Measurements from ENCODE around the gene DMGDH.

DMGDH gene

DNA sequence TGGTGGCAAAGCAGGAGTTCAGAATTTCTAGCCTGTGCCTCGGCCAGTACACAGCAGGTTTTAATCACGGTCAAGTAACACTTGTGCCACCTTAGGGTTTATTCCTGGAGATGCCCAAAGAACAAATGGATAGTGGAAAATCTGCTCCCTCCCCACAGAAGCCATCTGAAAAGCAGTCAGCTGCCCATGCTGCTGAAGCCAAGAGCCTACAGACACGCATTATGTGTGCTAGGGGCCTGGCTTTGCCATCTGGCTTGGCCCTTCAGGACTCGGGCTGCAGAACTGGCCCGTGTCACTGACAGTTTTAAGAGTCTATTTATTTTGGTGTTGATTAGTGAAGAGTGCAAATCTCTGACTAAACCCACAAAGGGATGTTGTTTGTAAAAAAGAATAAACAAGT lies 95.5 kb downstream of the DMGDH start:
- DNase-seq (ENCODE audit: low read depth): no peak

DNA sequence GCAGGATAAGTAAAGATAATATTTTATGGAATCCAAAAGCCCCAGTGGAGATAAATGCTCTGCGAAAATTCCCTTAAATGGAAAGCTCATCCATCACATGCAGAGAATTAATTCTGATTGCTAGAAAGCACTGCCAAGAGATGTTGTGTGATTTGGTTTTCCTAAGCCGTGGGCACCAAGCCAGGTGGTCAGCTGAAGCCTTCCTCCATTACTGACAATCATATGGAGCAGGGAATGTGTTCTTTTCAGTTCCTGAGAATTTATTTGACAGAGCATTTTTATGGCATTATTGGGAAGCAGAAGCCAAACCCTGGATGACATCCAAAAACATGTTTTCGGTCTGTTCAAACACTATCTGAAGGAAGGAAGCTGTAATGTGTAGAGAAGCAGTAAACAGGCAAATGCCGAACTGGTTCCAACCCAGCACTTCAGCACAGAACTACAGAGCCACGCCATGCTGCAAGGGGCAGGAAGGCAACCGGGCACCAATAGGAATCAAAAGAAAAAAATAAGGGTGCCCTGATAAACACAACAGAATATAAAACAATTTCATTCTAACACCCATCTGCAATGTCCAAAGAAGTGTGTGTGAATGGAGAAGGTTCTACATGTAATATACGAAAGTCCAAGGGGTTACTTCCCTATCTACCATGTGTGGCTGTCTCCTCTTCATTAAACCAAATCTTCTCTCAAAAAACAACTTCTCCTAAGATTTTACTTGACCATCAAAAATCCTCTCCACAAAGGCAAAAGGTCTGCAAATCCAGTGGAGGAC lies 96.6 kb downstream of the DMGDH start:
- DNase-seq (ENCODE audit: low read depth): no peak

DNA sequence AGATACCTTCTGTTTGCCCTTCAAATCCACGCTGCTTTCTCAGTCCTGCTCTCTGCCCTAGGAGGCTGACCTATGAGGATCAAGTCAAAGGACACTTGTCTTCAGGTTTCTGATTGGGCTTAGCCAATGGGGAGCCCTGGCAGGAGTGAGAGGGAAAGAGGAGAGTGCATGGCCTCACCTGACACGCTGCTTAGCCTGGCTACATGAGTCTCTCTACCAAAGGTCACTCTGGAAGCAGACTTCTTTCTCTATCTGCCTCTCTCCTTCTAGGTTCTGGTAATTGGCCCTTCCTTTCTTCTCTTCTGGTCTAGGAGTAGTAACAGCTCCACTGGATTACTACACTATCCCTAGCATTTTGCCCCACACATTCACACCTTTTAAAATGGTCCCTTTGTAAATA lies 97.5 kb downstream of the DMGDH start:
- no peak for DNase-seq (ENCODE audit: low read depth)

DNA sequence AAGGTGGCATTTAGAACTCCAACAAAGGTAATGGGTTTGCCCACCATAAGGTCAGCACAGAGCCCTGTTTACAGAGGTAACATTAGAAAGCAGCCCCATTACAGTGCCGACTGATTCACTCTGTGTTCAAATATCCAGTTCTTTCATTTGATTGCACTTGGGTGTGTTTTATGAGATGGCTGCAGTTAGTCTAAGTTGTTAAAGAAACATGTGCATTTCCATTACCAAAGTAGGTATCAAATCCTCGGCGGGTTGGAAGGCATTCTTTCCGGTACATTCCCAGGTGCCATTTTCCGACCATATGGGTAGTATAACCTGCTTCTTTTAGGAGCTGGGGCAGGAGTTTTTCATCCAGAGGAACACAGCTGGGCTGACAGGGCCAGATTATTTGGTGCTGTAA lies 100.7 kb downstream of the DMGDH start:
- DNase-seq (ENCODE audit: low read depth): no peak

DNA sequence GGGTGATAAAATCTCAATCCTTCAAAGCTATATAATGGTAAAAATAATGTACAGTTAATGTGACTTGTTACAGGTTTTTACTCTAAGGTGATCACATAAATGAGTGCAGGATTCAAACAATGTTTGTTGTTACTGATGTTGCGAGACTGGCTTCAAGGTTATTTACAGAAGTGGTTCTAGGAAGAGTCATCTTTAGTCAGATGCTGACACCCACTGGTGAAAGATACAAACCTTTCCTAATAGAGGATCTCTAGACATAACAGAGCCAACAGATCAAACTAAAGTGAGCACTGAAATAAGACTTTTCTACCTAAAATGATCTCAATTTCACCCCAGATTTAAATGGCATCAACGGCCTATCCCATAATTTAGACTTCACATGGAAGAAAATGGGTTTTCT lies 104.6 kb downstream of the DMGDH start:
- DNase-seq (ENCODE audit: low read depth): no peak

DNA sequence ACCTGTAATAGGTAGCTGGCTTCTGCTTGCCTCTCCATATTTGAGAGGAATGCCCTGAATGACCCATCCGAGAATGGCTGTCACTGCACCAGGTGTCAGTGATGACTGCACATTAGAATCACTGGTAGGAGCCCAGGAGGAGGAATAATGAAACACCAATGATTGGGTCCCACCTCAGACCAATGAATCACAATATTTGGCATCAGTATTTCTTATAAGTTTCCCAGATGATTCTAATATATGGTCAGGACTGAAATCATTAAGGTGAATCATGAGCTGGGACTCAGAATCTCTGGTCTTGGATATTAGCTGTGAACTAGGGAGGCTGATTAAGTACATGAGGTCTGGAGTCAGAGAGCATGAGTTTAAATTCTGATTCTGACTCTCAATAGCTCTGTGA lies 107.7 kb downstream of the DMGDH start:
- DNase-seq (ENCODE audit: low read depth): no peak

DNA sequence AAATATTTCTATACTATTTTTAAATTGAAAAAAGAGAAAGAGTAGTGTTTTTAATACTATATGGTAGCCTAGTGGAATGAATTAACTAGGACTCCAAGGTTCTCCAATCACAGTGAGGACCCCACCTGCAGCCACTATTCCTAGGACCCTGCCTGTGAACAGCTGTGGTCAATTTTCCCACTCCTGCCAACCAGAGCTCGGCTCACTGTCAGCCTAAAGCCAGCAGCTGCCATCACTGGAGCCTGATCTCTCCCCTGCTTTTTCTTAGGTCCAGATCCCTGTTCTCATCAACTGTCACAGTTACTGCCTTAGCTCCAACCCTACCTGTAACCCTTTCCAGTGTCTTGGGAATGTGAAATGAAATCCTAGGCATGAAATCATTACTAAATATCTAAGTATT lies 109.7 kb downstream of the DMGDH start:
- no peak for DNase-seq (ENCODE audit: low read depth)

DNA sequence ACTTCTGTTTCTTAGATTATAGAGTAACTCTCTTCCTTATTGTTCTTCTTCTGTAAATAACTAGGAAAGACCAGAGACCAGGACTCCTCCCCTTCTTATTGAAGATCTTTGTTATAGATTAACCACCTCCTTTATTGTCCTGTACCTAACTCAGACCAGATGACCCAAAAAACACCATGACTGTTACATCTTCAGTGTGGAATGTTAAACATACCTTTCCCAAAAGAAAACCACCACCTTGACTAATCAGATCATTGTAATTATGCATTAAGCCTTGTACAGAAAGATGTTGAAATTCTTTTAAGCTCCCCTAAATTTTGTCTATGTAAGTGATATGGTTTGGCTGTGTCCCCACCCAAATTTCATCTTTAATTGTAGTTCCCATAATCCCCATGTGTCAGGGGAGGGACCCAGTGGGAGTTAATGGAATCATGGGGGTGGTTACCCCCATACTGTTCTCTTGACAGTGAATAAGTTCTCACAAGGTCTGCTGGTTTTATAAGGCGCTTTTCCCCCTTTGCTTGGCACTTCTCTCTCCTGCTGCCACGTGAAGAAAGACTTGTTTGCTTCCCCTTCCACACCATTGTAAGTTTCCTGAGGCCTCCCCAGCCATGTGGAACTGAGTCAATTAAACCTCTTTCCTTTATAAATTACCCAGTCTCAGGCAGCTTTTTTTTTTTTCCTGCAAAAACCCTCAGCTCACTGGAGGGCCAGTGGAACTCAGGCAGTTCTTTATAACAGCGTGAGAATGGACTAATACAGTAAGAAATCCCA lies 110.6 kb downstream of the DMGDH start:
- DNase-seq (ENCODE audit: low read depth): no peak

DNA sequence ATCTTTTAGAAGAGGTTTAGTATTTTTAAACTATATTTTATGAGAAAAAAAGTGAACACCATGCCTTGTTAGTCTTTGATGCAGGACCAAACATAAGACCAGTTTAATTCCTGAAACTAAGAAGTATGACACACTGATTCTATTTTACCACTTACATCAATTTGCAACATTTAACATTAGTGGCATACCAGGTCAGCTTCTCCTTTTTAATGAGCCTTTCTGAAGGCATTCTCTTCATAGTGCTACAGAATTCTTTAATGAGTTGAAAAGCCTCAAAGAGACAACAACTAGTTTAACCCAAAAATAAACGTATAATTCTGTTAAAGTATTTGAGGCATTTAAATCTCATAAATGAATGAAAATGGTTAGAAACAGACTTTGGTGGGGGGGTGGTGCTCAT lies 112.6 kb downstream of the DMGDH start:
- DNase-seq (ENCODE audit: low read depth): no peak

DNA sequence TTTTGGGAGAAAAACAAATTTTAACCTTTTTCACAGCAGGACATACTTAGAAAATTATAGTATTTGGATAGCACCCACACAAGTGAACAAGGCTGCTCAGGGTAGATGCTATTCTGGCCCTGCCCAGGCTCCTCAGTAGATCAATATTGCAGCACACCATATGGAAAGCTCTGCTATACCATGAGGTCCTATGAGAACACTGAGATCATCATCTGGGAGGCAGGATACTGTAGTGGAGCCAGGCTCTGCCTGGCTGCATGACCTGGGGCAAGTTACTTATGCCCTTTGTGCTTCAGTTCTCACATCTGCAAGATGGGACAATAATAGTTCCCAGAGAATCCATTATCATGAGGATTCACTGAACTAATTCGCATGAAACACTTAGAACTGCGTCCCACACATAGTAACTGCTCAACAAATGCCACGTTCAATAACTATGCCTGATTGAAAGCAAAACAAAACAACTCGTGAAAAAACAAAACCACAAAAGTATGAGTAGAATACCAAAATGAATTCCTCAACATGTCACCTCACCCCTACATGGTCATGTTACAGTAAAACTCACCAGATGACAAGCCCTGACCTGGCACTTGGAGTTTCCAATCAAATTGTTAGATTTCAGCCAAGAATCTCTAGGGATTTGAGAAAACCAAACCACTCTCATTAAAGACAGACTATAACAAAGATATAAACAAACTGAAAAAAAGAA lies 116.2 kb downstream of the DMGDH start:
- DNase-seq (ENCODE audit: low read depth): no peak
